Body of pancreas (tissue), 4 donors: Measurements from ENCODE around the gene SLC7A1.

Experiments used
- CTCF ChIP-seq, 7 experiments: fragments of 450-650 bp in 4 of 7; fragments of 200-600 bp in 3 of 7; sonication (generic) in 3 of 7; IDR thresholded peaks; one replicate each; pipeline ENCODE4 v1.5.1; 2016 to 2019; ENCODE audit warnings: antibody characterized with exemption in 7 of 7
- POLR2A ChIP-seq, 3 donors: fragments of 450-650 bp; IDR thresholded peaks; one replicate each; pipeline ENCODE4 v1.6.1; 2016; ENCODE audit warnings: antibody characterized with exemption in 3 of 3, mild to moderate bottlenecking in 2 of 3

- no peak for TF ChIP-seq CTCF (IDR thresholded peaks at IDR 0.05)
- no peak for TF ChIP-seq POLR2A (IDR thresholded peaks at IDR 0.05)
Observed at GRCh38 chr13:29539856-29540255, 55.6 kb downstream of the SLC7A1 start.
